CD4-positive, alpha-beta T cell (primary cell): Measurements from ENCODE around the gene DES. TPM values are rescaled to one million over a fixed set of nuclear protein-coding genes. Genes with fewer than 3 reads are reported as not detected.
A peak's percentile ranks its signal among the peaks of the same experiment; 100 is the strongest.

Experiments
- ATAC-seq: fragments of 200-7000 bp; cut with Tn5 transposase; one replicate; pipeline ENCODE4 v1.10.0; 2022; ENCODE audit warnings: mild to moderate bottlenecking; ENCODE audit not compliant: poor library complexity
- CTCF ChIA-PET: fragments of 350-600 bp; sonication (Branson Sonifier 250); formaldehyde crosslinking; loops from one replicate; lab custom pipeline; 2021; ENCODE audit warnings: antibody characterized with exemption, inconsistent platforms; lab: Charles Lee
- POLR2A ChIA-PET: fragments of 350-600 bp; sonication (Branson Sonifier 250); formaldehyde crosslinking; loops from one replicate; lab custom pipeline; 2021; ENCODE audit warnings: antibody characterized with exemption, inconsistent platforms; lab: Charles Lee
- DNase-seq, 14 experiments: peaks; one replicate each; pipeline ENCODE4 v3.0.0-alpha.2; 2013 to 2020; ENCODE audit warnings: mixed read lengths in 2 of 14
- H3K27ac ChIP-seq, 2 donors: one replicate each; pipeline versions ENCODE4 v1.5.1 to v1.7.0; 2013; ENCODE audit warnings: low read length in 2 of 2, low read depth in 1 of 2, mild to moderate bottlenecking in 1 of 2
- H3K27me3 ChIP-seq, 2 experiments: 1 replicate in 1 of 2; 2 replicates in 1 of 2; pipeline versions ENCODE4 v1.6.1 to v1.7.0; 2013; ENCODE audit warnings: low read length in 2 of 2, control low read depth in 1 of 2, mild to moderate bottlenecking in 1 of 2, moderate library complexity in 1 of 2; ENCODE audit not compliant: insufficient read depth in 2 of 2, control insufficient read depth in 1 of 2
- H3K36me3 ChIP-seq: one replicate; pipeline ENCODE4 v1.6.1; 2013; ENCODE audit warnings: low read length, control low read depth; ENCODE audit not compliant: insufficient read depth
- H3K4me1 ChIP-seq: one replicate; pipeline ENCODE4 v1.6.1; 2013; ENCODE audit warnings: low read length, control low read depth; ENCODE audit not compliant: insufficient read depth
- H3K4me3 ChIP-seq: one replicate; pipeline ENCODE4 v1.5.1; 2013; ENCODE audit warnings: mild to moderate bottlenecking, low read length, moderate library complexity
- H3K9me3 ChIP-seq, 2 experiments: 1 replicate in 1 of 2; 2 replicates in 1 of 2; pipeline versions ENCODE4 v1.6.1 to v1.7.0; 2013; ENCODE audit warnings: low read length in 2 of 2, mild to moderate bottlenecking in 2 of 2, control low read depth in 1 of 2, moderate library complexity in 1 of 2; ENCODE audit not compliant: control insufficient read depth in 1 of 2, insufficient read depth in 1 of 2
- H3K27ac Mint-ChIP-seq: one replicate; pipeline ENCODE4 v1.8.0; 2020; ENCODE audit warnings: mixed read lengths
- H3K27me3 Mint-ChIP-seq: one replicate; pipeline ENCODE4 v1.8.0; 2021; ENCODE audit warnings: mixed read lengths
- H3K36me3 Mint-ChIP-seq: one replicate; pipeline ENCODE4 v1.8.0; 2021; ENCODE audit warnings: low read depth, mixed read lengths
- H3K4me1 Mint-ChIP-seq: one replicate; pipeline ENCODE4 v1.8.0; 2021; ENCODE audit warnings: low read depth, mixed read lengths
- H3K4me3 Mint-ChIP-seq: one replicate; pipeline ENCODE4 v1.8.0; 2020; ENCODE audit warnings: mild to moderate bottlenecking, mixed read lengths
- H3K9me3 Mint-ChIP-seq: one replicate; pipeline ENCODE4 v1.8.0; 2020; ENCODE audit warnings: mixed read lengths
- CTCF ChIP-seq: fragments of 200-600 bp; IDR thresholded peaks from one replicate; pipeline ENCODE4 v1.8.0; 2022; ENCODE audit warnings: antibody characterized with exemption, mild to moderate bottlenecking
- intact Hi-C, 2 experiments: fragments of 100-400 bp; cut with DNase I in 1 of 2; cut with micrococcal nuclease in 1 of 2; formaldehyde crosslinking; loops; one replicate each; pipeline versions ENCODE4 v1.15.1 to v1.9.0; 2023 to 2025; cut with DNase I, micrococcal nuclease
- total RNA-seq, 174 experiments: library from RNA in 2 of 174; stranded (reverse) in 2 of 174; gene quantifications; one replicate each; pipeline ENCODE4 v1.2.3 and lab custom pipeline; 2021 to 2026

Gene DES
- total RNA-seq, 2 experiments from 2014 or later: not detected

GRCh38 chr2:219446689-219447088 is 28.5 kb downstream of the DES start:
- Mint-ChIP-seq H3K27ac (no peak overlapping the region), H3K4me3 (peak overlapping the region; percentile 51), H3K4me1 (peaks cover 13% of the 10 kb centered on the region), H3K36me3 (no peaks in the 10 kb centered on the region), H3K9me3 (no peaks in the 10 kb centered on the region), H3K27me3 (peaks cover 43% of the 10 kb centered on the region)
- Histone ChIP-seq H3K36me3 (no peaks in the 10 kb centered on the region), H3K4me1 (peaks cover 5% of the 10 kb centered on the region), H3K27me3 (peaks cover 30% of the 10 kb centered on the region in 2 experiments), H3K27ac (no peak overlapping the region), H3K9me3 (peaks cover 0 to 4% of the 10 kb centered on the region in 2 experiments), H3K4me3 (no peak overlapping the region)
- DNase-seq: no peak
- ATAC-seq: no peak
- intact Hi-C loops: no loop called here
- POLR2A ChIA-PET: no interaction called here
- no peak for TF ChIP-seq CTCF
- CTCF ChIA-PET: no interaction called here

- ChIA-PET POLR2A (no interaction called here), CTCF (no interaction called here)
- peaks cover 4% of the 10 kb centered on the region for H3K4me1 ChIP-seq
- TF ChIP-seq CTCF: no peak
- Mint-ChIP-seq H3K4me3 (no peak overlapping the region), H3K27me3 (peaks cover 43% of the 10 kb centered on the region), H3K9me3 (no peaks in the 10 kb centered on the region), H3K36me3 (no peaks in the 10 kb centered on the region), H3K4me1 (peaks cover 13% of the 10 kb centered on the region), H3K27ac (no peak overlapping the region)
- intact Hi-C loops: no loop called here
- DNase-seq (no peak), ATAC-seq (no peak)
- peaks cover 0 to 4% of the 10 kb centered on the region in 2 experiments for H3K9me3 ChIP-seq
- no peak overlapping the region for H3K4me3 ChIP-seq
- no peaks in the 10 kb centered on the region for H3K36me3 ChIP-seq
- H3K27ac ChIP-seq: no peak overlapping the region
- peaks cover 30 to 34% of the 10 kb centered on the region in 2 experiments for H3K27me3 ChIP-seq
Measured at GRCh38 chr2:219447242-219448098, 29.3 kb downstream of the DES start.

- peaks cover 36% of the 10 kb centered on the region for H3K27me3 Mint-ChIP-seq
- CTCF ChIA-PET: no interaction called here
- intact Hi-C loops: no loop called here
Measured at GRCh38 chr2:219448099-219448775, 30.1 kb downstream of the DES start.

More at GRCh38 chr2:219448099-219448775, 30.1 kb downstream of the DES start:
- no peaks in the 10 kb centered on the region for H3K36me3 Mint-ChIP-seq
- H3K9me3 Mint-ChIP-seq: no peaks in the 10 kb centered on the region
- H3K4me1 ChIP-seq: no peaks in the 10 kb centered on the region
- no peak for TF ChIP-seq CTCF
- H3K27ac Mint-ChIP-seq: no peak overlapping the region
- POLR2A ChIA-PET: no interaction called here
- H3K4me1 Mint-ChIP-seq: peaks cover 5% of the 10 kb centered on the region
- H3K4me3 Mint-ChIP-seq: no peak overlapping the region
- no peak overlapping the region for H3K27ac ChIP-seq
- no peaks in the 10 kb centered on the region for H3K36me3 ChIP-seq
- ATAC-seq (no peak), DNase-seq (no peak)
- H3K27me3 ChIP-seq: peaks cover 26 to 35% of the 10 kb centered on the region in 2 experiments
- H3K4me3 ChIP-seq: no peak overlapping the region
- H3K9me3 ChIP-seq: peaks cover 0 to 4% of the 10 kb centered on the region in 2 experiments
